ENCODE results near the gene RFXAP. TPM values are rescaled to one million over a fixed set of nuclear protein-coding genes. Genes with fewer than 3 reads are reported as not detected.
A peak's percentile ranks its signal among the peaks of the same experiment; 100 is the strongest.

RFXAP gene
- total and polyA plus RNA-seq, 2 donors (not counting 3 experiments of a cell fraction or from before 2014, with no cell fraction given): 3.0 to 7.2 TPM

- FAIRE-seq: no peak
Observed at GRCh38 chr13:36820222-36820621, 1.2 kb downstream of the RFXAP start.

More at GRCh38 chr13:36820222-36820621, 1.2 kb downstream of the RFXAP start:
- dilution Hi-C loops (cut with MboI; ENCODE audit: extremely low pct_ligation_motif_present, low sequenced_read_pairs) (no loop called here), intact Hi-C loops (cut with micrococcal nuclease) (loop anchor here (2.0 to 5.0 kb wide), 2 partner anchors 288 to 473 kb away; partner anchors contain the start of gene SPART)
- H3K4me3 ChIP-seq (replicated peaks in 1 of 3; ENCODE audit: insufficient read depth in 1 of 3, low read depth in 1 of 3, low read length in 3 of 3): peak overlapping the region; percentile 62 to 93 (median 83)
- H3K36me3 ChIP-seq (ENCODE audit: control insufficient read depth in 2 of 2, extremely low read depth in 1 of 2, insufficient read depth in 2 of 2, low read length in 2 of 2): no peaks in the 10 kb centered on the region
- DNase-seq (ENCODE audit: low read depth, low spot score): no peak
- H3K9ac ChIP-seq (replicated peaks; ENCODE audit: extremely low read depth, insufficient read depth, low read length): peak overlapping the region; percentile 69
- BruUV-seq (replicated peaks): no TSS peak
- POLR2A ChIA-PET: no interaction called here
- peaks cover 44% of the 10 kb centered on the region for H3K79me2 ChIP-seq (ENCODE audit: control insufficient read depth, insufficient read depth, low read length)
- H3K27ac ChIP-seq (ENCODE audit: insufficient read depth, low read depth, low read length): no peak overlapping the region
- CTCF ChIA-PET: interaction anchor here (0.8 kb wide), 1 partner anchor 161 kb away, joined by 3 read pairs; no protein-coding TSS in a partner anchor
- H3K4me2 ChIP-seq (ENCODE audit: insufficient read depth, low read length): peak overlapping the region; percentile 94
- peak overlapping the region; percentile 97 for H2AFZ ChIP-seq (ENCODE audit: low read depth, low read length)
- H3K9me1 ChIP-seq (replicated peaks; ENCODE audit: control insufficient read depth, extremely low read depth, insufficient read depth, low read length): no peaks in the 10 kb centered on the region
- no peak for TF ChIP-seq POLR2A (IDR thresholded peaks at IDR 0.05; ENCODE audit: low read depth, low read length)
- no peak for TF ChIP-seq GATA2 (IDR thresholded peaks at IDR 0.05; ENCODE audit: insufficient read depth, insufficient read length, low read depth, low read length)
- no peak for TF ChIP-seq FOS (IDR thresholded peaks at IDR 0.05; ENCODE audit: borderline replicate concordance, insufficient read depth, low read length)
- no peak for TF ChIP-seq EZH2 (IDR thresholded peaks at IDR 0.05; ENCODE audit: borderline replicate concordance, low read depth, low read length, severe bottlenecking)
- TF ChIP-seq, protein P1, sequence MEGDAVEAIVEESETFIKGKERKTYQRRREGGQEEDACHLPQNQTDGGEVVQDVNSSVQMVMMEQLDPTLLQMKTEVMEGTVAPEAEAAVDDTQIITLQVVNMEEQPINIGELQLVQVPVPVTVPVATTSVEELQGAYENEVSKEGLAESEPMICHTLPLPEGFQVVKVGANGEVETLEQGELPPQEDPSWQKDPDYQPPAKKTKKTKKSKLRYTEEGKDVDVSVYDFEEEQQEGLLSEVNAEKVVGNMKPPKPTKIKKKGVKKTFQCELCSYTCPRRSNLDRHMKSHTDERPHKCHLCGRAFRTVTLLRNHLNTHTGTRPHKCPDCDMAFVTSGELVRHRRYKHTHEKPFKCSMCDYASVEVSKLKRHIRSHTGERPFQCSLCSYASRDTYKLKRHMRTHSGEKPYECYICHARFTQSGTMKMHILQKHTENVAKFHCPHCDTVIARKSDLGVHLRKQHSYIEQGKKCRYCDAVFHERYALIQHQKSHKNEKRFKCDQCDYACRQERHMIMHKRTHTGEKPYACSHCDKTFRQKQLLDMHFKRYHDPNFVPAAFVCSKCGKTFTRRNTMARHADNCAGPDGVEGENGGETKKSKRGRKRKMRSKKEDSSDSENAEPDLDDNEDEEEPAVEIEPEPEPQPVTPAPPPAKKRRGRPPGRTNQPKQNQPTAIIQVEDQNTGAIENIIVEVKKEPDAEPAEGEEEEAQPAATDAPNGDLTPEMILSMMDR (IDR thresholded peaks at IDR 0.05; ENCODE audit: extremely low read depth in 1 of 2, insufficient read depth in 1 of 2, low read depth in 1 of 2, low read length in 2 of 2): no peak
- no peak for TF ChIP-seq MAX (IDR thresholded peaks at IDR 0.05; ENCODE audit: insufficient read depth, insufficient read length)
- no peaks in the 10 kb centered on the region for H4K20me1 ChIP-seq (replicated peaks; ENCODE audit: control insufficient read depth, extremely low read depth, insufficient read depth, low read length)
- no peaks in the 10 kb centered on the region for H3K27me3 ChIP-seq (ENCODE audit: control insufficient read depth in 2 of 2, insufficient read depth in 2 of 2, low read length in 2 of 2)
- H3K4me1 ChIP-seq (ENCODE audit: control insufficient read depth, extremely low read depth, insufficient read depth, low read length): peaks cover 31% of the 10 kb centered on the region
- no peaks in the 10 kb centered on the region for H3K9me3 ChIP-seq (replicated peaks; ENCODE audit: control insufficient read depth, insufficient read depth, low read length)
